ENCODE results near the gene C1orf35. TPM values are rescaled to one million over a fixed set of nuclear protein-coding genes. Genes with fewer than 3 reads are reported as not detected.

The C1orf35 gene
- total and polyA plus RNA-seq, 9 of the 15 experiments (the other 6 are each of a cell fraction or from before 2014, with no cell fraction given): 3.2 to 48.7 (median 12.5) TPM

DNA sequence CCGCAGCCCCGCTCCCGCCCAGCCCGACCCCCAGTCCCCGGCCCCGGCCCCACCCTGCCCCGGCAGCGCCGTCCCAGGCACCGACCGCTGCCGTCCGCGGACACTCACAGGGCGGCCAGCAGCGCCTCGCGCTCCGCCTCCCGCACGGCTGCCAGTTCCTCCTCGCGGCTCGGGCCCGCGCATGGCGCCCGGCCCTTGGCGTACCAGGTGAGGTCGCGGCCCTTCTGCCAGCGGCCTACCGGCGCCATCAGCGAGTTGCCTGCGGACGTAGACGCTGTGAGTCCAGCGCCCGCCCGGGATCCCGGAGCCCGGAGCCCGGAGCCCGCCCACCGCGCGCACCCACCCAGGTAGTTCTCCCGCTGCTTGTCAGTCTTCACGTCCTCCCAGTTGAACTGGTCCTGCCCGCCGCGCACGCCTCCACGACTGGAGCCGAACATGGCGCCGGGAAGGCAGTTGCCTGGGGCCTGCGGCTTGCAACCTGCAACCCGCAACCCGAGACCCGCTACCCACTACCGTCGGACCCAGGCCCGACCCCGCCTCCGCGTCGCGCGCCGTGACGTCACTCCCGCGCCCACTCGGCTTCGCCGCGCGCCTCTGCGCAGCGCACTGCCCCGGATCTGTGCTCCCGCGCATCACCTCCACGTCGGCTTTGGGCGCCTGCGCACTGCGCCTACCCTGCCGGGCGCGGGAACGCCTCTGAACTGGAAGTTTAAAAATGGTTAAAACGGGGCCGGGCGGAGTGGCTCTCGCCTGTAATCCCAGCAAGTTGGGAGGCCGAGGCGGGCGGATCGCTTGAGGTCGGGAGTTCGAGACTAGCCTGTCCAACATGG is at the start of gene C1orf35 (continued):
- 0 out of 2 replicates have a peak, but pooled peaks have one; percentile 28 for TF ChIP-seq PTBP1 (IDR thresholded peaks at IDR 0.05; ENCODE audit: low read depth, low read length)
- TF ChIP-seq FOXP1 (CRISPR knock-in tag; IDR thresholded peaks at IDR 0.05): peak; percentile 96; the same call in 1 of the 2 replicates
- peak; percentile 68; the same call in 1 of the 2 replicates for TF ChIP-seq HNRNPL (IDR thresholded peaks at IDR 0.05; ENCODE audit: low read depth, low read length)
- peak; percentile 67; the same call in 1 of the 2 replicates for TF ChIP-seq ERF (CRISPR knock-in tag; IDR thresholded peaks at IDR 0.05)
- no peak for TF ChIP-seq SIRT6 (IDR thresholded peaks at IDR 0.05; ENCODE audit: low read depth, low read length)
- TF ChIP-seq ZBTB1 (CRISPR knock-in tag; IDR thresholded peaks at IDR 0.05; ENCODE audit: borderline replicate concordance, low read depth): peak; percentile 67; the same call in 1 of the 2 replicates
- TF ChIP-seq, protein P1, sequence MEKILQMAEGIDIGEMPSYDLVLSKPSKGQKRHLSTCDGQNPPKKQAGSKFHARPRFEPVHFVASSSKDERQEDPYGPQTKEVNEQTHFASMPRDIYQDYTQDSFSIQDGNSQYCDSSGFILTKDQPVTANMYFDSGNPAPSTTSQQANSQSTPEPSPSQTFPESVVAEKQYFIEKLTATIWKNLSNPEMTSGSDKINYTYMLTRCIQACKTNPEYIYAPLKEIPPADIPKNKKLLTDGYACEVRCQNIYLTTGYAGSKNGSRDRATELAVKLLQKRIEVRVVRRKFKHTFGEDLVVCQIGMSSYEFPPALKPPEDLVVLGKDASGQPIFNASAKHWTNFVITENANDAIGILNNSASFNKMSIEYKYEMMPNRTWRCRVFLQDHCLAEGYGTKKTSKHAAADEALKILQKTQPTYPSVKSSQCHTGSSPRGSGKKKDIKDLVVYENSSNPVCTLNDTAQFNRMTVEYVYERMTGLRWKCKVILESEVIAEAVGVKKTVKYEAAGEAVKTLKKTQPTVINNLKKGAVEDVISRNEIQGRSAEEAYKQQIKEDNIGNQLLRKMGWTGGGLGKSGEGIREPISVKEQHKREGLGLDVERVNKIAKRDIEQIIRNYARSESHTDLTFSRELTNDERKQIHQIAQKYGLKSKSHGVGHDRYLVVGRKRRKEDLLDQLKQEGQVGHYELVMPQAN (IDR thresholded peaks at IDR 0.05; ENCODE audit: borderline replicate concordance): peak; percentile 94
- 0 out of 2 replicates have a peak, but pooled peaks have one; percentile 31 for TF ChIP-seq TAF7 (tag; IDR thresholded peaks at IDR 0.05)
- TF ChIP-seq TOE1 (IDR thresholded peaks at IDR 0.05; ENCODE audit: borderline replicate concordance): peak; percentile 53; the same call in 1 of the 2 replicates
- TF ChIP-seq TOE1 (CRISPR knock-in tag; IDR thresholded peaks at IDR 0.05; ENCODE audit: borderline replicate concordance, low read depth): no peak
- 0 out of 2 replicates have a peak, but pooled peaks have one; percentile 76 for TF ChIP-seq RBM34 (IDR thresholded peaks at IDR 0.05; ENCODE audit: borderline replicate concordance, insufficient read depth, low read length)
- 0 out of 2 replicates have a peak, but pooled peaks have one; percentile 18 for TF ChIP-seq HIVEP1 (CRISPR knock-in tag; IDR thresholded peaks at IDR 0.05)
- TF ChIP-seq, protein P2, sequence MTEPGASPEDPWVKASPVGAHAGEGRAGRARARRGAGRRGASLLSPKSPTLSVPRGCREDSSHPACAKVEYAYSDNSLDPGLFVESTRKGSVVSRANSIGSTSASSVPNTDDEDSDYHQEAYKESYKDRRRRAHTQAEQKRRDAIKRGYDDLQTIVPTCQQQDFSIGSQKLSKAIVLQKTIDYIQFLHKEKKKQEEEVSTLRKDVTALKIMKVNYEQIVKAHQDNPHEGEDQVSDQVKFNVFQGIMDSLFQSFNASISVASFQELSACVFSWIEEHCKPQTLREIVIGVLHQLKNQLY (CRISPR knock-in tag; conservative IDR thresholded peaks at IDR 0.05): peak in 1 of 2 experiments; percentile 2; a peak in 1 of 4 replicates
- no peak for TF ChIP-seq KAT8 (IDR thresholded peaks at IDR 0.05; ENCODE audit: low read depth)
- TF ChIP-seq, protein P3, sequence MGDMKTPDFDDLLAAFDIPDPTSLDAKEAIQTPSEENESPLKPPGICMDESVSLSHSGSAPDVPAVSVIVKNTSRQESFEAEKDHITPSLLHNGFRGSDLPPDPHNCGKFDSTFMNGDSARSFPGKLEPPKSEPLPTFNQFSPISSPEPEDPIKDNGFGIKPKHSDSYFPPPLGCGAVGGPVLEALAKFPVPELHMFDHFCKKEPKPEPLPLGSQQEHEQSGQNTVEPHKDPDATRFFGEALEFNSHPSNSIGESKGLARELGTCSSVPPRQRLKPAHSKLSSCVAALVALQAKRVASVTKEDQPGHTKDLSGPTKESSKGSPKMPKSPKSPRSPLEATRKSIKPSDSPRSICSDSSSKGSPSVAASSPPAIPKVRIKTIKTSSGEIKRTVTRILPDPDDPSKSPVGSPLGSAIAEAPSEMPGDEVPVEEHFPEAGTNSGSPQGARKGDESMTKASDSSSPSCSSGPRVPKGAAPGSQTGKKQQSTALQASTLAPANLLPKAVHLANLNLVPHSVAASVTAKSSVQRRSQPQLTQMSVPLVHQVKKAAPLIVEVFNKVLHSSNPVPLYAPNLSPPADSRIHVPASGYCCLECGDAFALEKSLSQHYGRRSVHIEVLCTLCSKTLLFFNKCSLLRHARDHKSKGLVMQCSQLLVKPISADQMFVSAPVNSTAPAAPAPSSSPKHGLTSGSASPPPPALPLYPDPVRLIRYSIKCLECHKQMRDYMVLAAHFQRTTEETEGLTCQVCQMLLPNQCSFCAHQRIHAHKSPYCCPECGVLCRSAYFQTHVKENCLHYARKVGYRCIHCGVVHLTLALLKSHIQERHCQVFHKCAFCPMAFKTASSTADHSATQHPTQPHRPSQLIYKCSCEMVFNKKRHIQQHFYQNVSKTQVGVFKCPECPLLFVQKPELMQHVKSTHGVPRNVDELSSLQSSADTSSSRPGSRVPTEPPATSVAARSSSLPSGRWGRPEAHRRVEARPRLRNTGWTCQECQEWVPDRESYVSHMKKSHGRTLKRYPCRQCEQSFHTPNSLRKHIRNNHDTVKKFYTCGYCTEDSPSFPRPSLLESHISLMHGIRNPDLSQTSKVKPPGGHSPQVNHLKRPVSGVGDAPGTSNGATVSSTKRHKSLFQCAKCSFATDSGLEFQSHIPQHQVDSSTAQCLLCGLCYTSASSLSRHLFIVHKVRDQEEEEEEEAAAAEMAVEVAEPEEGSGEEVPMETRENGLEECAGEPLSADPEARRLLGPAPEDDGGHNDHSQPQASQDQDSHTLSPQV (IDR thresholded peaks at IDR 0.05): peak; percentile 53; the same call in 1 of the 2 replicates
- TF ChIP-seq NFE2 (IDR thresholded peaks at IDR 0.05; ENCODE audit: low read depth): no peak
- peak; percentile 50; the same call in 1 of the 2 replicates for TF ChIP-seq ZNF263 (CRISPR knock-in tag; IDR thresholded peaks at IDR 0.05; ENCODE audit: borderline replicate concordance)
- TF ChIP-seq SAFB2 (IDR thresholded peaks at IDR 0.05; ENCODE audit: borderline replicate concordance, low read depth, low read length, severe bottlenecking): no peak
